OCI-LY3 (cell line): ENCODE results near the gene SNTG2.

Experiments used
- EZH2phosphoT487 ChIP-seq: fragments of 200-600 bp; shearing (Covaris generic); IDR thresholded peaks from 2 replicates; pipeline ENCODE4 v1.6.1; 2018; ENCODE audit warnings: antibody characterized with exemption, mixed run types, low read depth
- TF ChIP-seq, protein P1 (sequence below): fragments of 200-600, 300-600 bp; sonication (generic); IDR thresholded peaks from 2 replicates; pipeline ENCODE4 v1.5.1; 2014; ENCODE audit warnings: antibody characterized with exemption, low read length, low read depth

- TF ChIP-seq, protein P1, sequence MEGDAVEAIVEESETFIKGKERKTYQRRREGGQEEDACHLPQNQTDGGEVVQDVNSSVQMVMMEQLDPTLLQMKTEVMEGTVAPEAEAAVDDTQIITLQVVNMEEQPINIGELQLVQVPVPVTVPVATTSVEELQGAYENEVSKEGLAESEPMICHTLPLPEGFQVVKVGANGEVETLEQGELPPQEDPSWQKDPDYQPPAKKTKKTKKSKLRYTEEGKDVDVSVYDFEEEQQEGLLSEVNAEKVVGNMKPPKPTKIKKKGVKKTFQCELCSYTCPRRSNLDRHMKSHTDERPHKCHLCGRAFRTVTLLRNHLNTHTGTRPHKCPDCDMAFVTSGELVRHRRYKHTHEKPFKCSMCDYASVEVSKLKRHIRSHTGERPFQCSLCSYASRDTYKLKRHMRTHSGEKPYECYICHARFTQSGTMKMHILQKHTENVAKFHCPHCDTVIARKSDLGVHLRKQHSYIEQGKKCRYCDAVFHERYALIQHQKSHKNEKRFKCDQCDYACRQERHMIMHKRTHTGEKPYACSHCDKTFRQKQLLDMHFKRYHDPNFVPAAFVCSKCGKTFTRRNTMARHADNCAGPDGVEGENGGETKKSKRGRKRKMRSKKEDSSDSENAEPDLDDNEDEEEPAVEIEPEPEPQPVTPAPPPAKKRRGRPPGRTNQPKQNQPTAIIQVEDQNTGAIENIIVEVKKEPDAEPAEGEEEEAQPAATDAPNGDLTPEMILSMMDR: no peak
- no peak for TF ChIP-seq EZH2phosphoT487
These were observed 218.2 kb downstream of the SNTG2 start for GRCh38 chr2:1168846-1169245.
